K562 (cell line): ENCODE results near the gene S100P. TPM values are rescaled to one million over a fixed set of nuclear protein-coding genes. Genes with fewer than 3 reads are reported as not detected.

Experiments
- MTA1 ChIP-seq: fragments of 450-650 bp; IDR thresholded peaks from 2 replicates; pipeline ENCODE4 v1.6.1; 2017; ENCODE audit warnings: borderline replicate concordance
- ZNF785 ChIP-seq: fragments of 250-450 bp; sonication (Bioruptor Pico); IDR thresholded peaks from 2 replicates; pipeline ENCODE4 v1.4.0; 2020; ENCODE audit warnings: mild to moderate bottlenecking
- polyA plus RNA-seq, 8 experiments: library from polyadenylated mRNA; depleted of rRNA in 4 of 8; stranded (reverse) in 5 of 8; unstranded in 3 of 8; fragments of >200 nt; fragmentation: Nextera tagmentation in 2 of 8; fragmentation: Illumina TruSeq in 1 of 8; extraction: Ambion mirVana in 2 of 8; extraction: Trizol in 1 of 8; gene quantifications; 2 replicates each; pipeline versions ENCODE4 v1.2.1 to v1.2.3, GENCODE V29; 2011 to 2014; ENCODE audit warnings: inconsistent platforms in 1 of 8, missing spikeins in 1 of 8
- total RNA-seq, 7 experiments: library from RNA; depleted of rRNA in 6 of 7; stranded (reverse); fragments of >200 nt in 6 of 7; fragmentation: Illumina TruSeq in 2 of 7; extraction: Trizol in 2 of 7; gene quantifications; 2 replicates each; pipeline versions ENCODE4 v1.2.1 to v1.2.3, GENCODE V29; 2011 to 2021; ENCODE audit warnings: low replicate concordance in 1 of 7
- TF ChIP-seq, protein P1 (sequence below): fragments of 200-600 bp; sonication (generic); IDR thresholded peaks from one replicate; pipeline ENCODE4 v1.6.1; 2012; ENCODE audit warnings: mild to moderate bottlenecking, low read depth, low read length, inconsistent platforms

The S100P gene
- total and polyA plus RNA-seq, 9 of the 15 experiments (the other 6 are each of a cell fraction or from before 2014, with no cell fraction given): 4.1 to 23.8 (median 7.5) TPM

DNA sequence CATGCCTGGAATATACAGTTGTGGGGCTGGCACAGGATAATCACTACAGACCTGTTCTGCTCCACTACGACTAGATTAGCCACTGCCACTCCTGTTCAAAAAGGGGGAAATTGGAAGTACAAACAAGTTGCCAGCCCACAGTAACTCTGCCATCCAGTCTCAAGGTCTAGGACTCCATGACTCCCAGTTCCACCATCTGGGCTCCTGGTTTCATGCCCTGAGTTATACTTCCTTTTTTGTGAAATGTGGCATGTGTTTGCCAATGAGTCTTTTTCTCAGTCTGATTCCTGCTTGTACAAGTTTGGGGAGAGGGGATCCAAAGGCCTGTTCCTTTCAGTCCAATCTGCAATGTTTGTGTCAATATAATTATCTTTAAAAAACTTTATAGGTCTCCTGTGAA lies 21.3 kb downstream of the S100P start (continued):
- TF ChIP-seq, protein P1, sequence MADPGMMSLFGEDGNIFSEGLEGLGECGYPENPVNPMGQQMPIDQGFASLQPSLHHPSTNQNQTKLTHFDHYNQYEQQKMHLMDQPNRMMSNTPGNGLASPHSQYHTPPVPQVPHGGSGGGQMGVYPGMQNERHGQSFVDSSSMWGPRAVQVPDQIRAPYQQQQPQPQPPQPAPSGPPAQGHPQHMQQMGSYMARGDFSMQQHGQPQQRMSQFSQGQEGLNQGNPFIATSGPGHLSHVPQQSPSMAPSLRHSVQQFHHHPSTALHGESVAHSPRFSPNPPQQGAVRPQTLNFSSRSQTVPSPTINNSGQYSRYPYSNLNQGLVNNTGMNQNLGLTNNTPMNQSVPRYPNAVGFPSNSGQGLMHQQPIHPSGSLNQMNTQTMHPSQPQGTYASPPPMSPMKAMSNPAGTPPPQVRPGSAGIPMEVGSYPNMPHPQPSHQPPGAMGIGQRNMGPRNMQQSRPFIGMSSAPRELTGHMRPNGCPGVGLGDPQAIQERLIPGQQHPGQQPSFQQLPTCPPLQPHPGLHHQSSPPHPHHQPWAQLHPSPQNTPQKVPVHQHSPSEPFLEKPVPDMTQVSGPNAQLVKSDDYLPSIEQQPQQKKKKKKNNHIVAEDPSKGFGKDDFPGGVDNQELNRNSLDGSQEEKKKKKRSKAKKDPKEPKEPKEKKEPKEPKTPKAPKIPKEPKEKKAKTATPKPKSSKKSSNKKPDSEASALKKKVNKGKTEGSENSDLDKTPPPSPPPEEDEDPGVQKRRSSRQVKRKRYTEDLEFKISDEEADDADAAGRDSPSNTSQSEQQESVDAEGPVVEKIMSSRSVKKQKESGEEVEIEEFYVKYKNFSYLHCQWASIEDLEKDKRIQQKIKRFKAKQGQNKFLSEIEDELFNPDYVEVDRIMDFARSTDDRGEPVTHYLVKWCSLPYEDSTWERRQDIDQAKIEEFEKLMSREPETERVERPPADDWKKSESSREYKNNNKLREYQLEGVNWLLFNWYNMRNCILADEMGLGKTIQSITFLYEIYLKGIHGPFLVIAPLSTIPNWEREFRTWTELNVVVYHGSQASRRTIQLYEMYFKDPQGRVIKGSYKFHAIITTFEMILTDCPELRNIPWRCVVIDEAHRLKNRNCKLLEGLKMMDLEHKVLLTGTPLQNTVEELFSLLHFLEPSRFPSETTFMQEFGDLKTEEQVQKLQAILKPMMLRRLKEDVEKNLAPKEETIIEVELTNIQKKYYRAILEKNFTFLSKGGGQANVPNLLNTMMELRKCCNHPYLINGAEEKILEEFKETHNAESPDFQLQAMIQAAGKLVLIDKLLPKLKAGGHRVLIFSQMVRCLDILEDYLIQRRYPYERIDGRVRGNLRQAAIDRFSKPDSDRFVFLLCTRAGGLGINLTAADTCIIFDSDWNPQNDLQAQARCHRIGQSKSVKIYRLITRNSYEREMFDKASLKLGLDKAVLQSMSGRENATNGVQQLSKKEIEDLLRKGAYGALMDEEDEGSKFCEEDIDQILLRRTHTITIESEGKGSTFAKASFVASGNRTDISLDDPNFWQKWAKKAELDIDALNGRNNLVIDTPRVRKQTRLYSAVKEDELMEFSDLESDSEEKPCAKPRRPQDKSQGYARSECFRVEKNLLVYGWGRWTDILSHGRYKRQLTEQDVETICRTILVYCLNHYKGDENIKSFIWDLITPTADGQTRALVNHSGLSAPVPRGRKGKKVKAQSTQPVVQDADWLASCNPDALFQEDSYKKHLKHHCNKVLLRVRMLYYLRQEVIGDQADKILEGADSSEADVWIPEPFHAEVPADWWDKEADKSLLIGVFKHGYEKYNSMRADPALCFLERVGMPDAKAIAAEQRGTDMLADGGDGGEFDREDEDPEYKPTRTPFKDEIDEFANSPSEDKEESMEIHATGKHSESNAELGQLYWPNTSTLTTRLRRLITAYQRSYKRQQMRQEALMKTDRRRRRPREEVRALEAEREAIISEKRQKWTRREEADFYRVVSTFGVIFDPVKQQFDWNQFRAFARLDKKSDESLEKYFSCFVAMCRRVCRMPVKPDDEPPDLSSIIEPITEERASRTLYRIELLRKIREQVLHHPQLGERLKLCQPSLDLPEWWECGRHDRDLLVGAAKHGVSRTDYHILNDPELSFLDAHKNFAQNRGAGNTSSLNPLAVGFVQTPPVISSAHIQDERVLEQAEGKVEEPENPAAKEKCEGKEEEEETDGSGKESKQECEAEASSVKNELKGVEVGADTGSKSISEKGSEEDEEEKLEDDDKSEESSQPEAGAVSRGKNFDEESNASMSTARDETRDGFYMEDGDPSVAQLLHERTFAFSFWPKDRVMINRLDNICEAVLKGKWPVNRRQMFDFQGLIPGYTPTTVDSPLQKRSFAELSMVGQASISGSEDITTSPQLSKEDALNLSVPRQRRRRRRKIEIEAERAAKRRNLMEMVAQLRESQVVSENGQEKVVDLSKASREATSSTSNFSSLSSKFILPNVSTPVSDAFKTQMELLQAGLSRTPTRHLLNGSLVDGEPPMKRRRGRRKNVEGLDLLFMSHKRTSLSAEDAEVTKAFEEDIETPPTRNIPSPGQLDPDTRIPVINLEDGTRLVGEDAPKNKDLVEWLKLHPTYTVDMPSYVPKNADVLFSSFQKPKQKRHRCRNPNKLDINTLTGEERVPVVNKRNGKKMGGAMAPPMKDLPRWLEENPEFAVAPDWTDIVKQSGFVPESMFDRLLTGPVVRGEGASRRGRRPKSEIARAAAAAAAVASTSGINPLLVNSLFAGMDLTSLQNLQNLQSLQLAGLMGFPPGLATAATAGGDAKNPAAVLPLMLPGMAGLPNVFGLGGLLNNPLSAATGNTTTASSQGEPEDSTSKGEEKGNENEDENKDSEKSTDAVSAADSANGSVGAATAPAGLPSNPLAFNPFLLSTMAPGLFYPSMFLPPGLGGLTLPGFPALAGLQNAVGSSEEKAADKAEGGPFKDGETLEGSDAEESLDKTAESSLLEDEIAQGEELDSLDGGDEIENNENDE: no peak
- no peak for TF ChIP-seq MTA1
- TF ChIP-seq ZNF785 (CRISPR knock-in tag): no peak
- TF ChIP-seq, all 486 proteins: peak for 0
